OCI-LY3 (cell line): ENCODE data around the gene EPHA2.

ENCODE experiments used
- H2AFZ ChIP-seq: fragments of 200-600, 300-600 bp; shearing (Covaris generic); 2 replicates; pipeline ENCODE4 v1.6.0; 2014; ENCODE audit warnings: antibody characterized with exemption, low read depth, low read length
- H3K27ac ChIP-seq: fragments of 200-600, 300-600 bp; sonication (generic); 2 replicates; pipeline ENCODE4 v1.5.1; 2014; ENCODE audit warnings: mild to moderate bottlenecking, low read length, moderate library complexity, mixed read lengths
- H3K27me3 ChIP-seq: fragments of 200-600, 300-600 bp; sonication (generic); 2 replicates; pipeline ENCODE4 v1.6.1; 2014; ENCODE audit warnings: low read depth, low read length, mixed read lengths
- H3K36me3 ChIP-seq: fragments of 200-600, 300-600 bp; sonication (generic); replicated peaks from 2 replicates; pipeline ENCODE3; 2014; ENCODE audit warnings: low read depth, low read length, mixed read lengths
- H3K4me1 ChIP-seq: fragments of 300-600, 200-600 bp; sonication (generic); 2 replicates; pipeline ENCODE4 v1.6.1; 2014; ENCODE audit warnings: low read length, mixed read lengths
- H3K4me2 ChIP-seq: fragments of 200-600, 300-600 bp; sonication (generic); 2 replicates; pipeline ENCODE4 v1.6.1; 2014; ENCODE audit warnings: low read length, mixed read lengths
- H3K4me3 ChIP-seq: fragments of 300-600, 200-600 bp; sonication (generic); 2 replicates; pipeline ENCODE4 v1.5.1; 2014; ENCODE audit warnings: antibody characterized with exemption, mild to moderate bottlenecking, low read length, moderate library complexity
- H3K79me2 ChIP-seq: fragments of 300-600, 200-600 bp; shearing (Covaris generic); 2 replicates; pipeline ENCODE4 v1.6.1; 2014; ENCODE audit warnings: mild to moderate bottlenecking, low read length, mixed read lengths
- H3K9ac ChIP-seq: fragments of 300-600, 200-600 bp; shearing (Covaris generic); 2 replicates; pipeline ENCODE4 v1.6.0; 2014; ENCODE audit warnings: mild to moderate bottlenecking, low read length, moderate library complexity
- H3K9me3 ChIP-seq: fragments of 200-600, 300-600 bp; shearing (Covaris generic); 2 replicates; pipeline ENCODE4 v1.6.1; 2014; ENCODE audit warnings: low read length, mixed read lengths; ENCODE audit not compliant: insufficient read depth
- H4K20me1 ChIP-seq: fragments of 200-600, 300-600 bp; sonication (generic); 2 replicates; pipeline ENCODE4 v1.6.1; 2016; ENCODE audit warnings: low read length, mixed read lengths; ENCODE audit not compliant: insufficient read depth
- EZH2phosphoT487 ChIP-seq: fragments of 200-600 bp; shearing (Covaris generic); IDR thresholded peaks from 2 replicates; pipeline ENCODE4 v1.6.1; 2018; ENCODE audit warnings: antibody characterized with exemption, mixed run types, low read depth
- TF ChIP-seq, protein P1 (sequence below): fragments of 200-600, 300-600 bp; sonication (generic); IDR thresholded peaks from 2 replicates; pipeline ENCODE4 v1.5.1; 2014; ENCODE audit warnings: antibody characterized with exemption, low read length, low read depth

Gene EPHA2

DNA sequence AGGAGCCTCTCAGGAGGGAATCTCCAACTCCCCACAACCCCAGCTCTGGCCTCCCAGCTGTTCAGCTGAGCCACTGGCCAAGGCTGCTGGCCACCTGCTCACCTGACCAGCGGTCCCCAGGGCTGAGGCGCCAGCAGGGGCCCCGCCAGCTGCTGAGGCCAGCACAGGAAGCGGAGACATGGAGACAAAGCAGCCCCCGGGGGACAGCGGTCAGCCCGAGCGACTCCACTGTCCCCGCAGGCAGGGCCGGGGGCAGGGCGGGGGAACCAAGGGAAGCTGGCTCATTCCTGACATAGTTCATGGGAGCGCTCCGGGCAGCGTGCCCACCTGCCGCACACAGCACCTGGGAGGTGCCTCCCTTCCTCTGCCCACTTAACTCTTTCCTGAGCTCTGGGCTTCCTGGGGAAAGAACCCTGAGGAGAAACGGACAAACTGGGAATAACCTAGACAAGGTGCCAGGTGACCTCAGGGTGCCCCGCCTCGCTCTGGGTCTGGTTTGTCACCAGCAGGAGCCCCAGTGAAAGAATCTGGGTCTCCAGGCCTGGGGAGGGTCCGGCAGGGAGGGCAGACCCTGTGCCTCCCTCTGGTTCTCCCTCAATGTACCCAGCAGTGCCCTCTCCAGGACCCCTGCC lies 10.7 kb downstream of the EPHA2 start:
- Histone ChIP-seq H3K27me3 (no peaks in the 10 kb centered on the region), H3K9ac (no peak overlapping the region), H3K27ac (no peak overlapping the region), H3K9me3 (no peaks in the 10 kb centered on the region), H4K20me1 (no peaks in the 10 kb centered on the region), H3K4me2 (no peak overlapping the region), H3K4me3 (no peak overlapping the region), H3K36me3 (no peaks in the 10 kb centered on the region), H3K79me2 (no peaks in the 10 kb centered on the region), H2AFZ (no peak overlapping the region), H3K4me1 (peaks cover 22% of the 10 kb centered on the region)
- TF ChIP-seq, protein P1, sequence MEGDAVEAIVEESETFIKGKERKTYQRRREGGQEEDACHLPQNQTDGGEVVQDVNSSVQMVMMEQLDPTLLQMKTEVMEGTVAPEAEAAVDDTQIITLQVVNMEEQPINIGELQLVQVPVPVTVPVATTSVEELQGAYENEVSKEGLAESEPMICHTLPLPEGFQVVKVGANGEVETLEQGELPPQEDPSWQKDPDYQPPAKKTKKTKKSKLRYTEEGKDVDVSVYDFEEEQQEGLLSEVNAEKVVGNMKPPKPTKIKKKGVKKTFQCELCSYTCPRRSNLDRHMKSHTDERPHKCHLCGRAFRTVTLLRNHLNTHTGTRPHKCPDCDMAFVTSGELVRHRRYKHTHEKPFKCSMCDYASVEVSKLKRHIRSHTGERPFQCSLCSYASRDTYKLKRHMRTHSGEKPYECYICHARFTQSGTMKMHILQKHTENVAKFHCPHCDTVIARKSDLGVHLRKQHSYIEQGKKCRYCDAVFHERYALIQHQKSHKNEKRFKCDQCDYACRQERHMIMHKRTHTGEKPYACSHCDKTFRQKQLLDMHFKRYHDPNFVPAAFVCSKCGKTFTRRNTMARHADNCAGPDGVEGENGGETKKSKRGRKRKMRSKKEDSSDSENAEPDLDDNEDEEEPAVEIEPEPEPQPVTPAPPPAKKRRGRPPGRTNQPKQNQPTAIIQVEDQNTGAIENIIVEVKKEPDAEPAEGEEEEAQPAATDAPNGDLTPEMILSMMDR = no peak
- no peak for TF ChIP-seq EZH2phosphoT487

DNA sequence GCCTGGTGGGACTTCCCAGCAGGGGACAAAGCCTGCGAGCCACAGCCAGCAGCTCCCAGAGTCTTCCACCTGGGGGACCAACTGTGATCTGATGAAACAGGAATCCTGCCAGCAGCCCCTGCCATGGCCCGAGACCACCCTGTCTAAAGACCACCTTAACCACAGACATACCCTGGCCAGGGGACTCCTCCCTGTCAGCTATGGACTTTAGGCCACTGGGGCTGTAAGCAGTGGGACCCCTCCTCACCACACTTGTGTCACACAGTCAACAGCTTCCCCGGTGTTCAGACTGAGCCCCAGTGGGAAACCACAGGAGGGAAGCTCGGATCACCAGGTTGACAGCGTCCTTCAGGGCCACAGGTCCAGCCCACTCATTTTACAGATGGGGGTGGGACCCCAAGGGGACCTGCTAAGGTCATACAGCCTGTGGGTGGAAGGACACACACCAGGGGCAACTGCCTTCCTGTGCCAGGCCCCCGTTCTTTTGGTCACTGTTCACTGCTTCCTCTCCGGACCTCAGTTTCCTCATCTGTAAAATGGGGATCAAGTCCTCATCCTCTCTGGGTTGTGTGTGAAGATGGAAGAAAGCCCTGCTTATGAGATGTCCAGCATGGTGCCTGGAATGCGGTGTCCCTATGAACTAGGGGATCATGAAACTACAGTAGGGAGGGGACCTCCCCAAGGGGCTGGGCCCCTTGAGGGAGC lies 11.4 kb downstream of the EPHA2 start:
- Histone ChIP-seq H3K9me3 (no peaks in the 10 kb centered on the region), H3K36me3 (no peaks in the 10 kb centered on the region), H3K27me3 (no peaks in the 10 kb centered on the region), H3K4me1 (peaks cover 23% of the 10 kb centered on the region), H3K9ac (no peak overlapping the region), H3K27ac (no peak overlapping the region), H4K20me1 (no peaks in the 10 kb centered on the region), H3K4me3 (no peak overlapping the region), H3K4me2 (no peak overlapping the region), H2AFZ (no peak overlapping the region), H3K79me2 (no peaks in the 10 kb centered on the region)
- TF ChIP-seq, protein P1 = no peak
- no peak for TF ChIP-seq EZH2phosphoT487

DNA sequence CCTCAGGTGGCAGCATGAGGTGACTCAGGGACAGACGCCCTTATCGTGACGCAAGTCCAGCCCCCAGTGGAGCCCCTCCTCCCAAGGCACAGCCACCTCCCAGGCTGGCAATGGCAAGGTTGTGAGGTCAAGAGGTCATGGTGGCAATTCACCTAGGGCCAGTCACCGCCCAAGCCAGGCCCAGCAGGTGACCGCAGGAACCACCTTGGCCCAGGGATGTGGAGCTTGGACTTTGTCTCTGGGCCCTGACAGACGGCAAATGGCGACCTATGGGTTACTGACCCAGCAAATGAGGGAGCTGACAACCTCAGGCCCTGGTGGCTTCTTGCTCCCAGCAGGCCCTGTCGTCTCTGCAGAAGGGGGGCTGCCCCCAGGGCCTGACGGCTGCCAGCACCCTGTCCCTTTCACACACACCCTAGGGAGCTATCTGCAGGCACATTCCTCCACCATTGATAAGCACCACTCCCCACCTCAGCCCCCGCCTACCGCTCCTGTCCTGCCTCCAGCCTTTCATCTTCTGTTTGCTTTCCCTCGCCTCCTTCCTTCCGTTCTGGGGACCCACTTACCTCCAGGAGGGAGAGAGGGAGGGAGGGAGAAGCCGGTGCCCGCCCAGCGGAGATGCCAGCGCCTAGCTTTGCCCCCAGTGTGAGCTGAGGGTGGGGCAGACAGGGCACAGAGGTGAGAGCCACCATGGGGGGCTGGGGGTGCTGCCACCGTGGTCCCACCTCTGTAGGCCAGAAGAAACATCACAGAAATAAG lies 12.1 kb downstream of the EPHA2 start:
- Histone ChIP-seq H3K9me3 (no peaks in the 10 kb centered on the region), H3K4me3 (no peak overlapping the region), H3K79me2 (no peaks in the 10 kb centered on the region), H2AFZ (no peak overlapping the region), H3K4me1 (peaks cover 29% of the 10 kb centered on the region), H4K20me1 (no peaks in the 10 kb centered on the region), H3K4me2 (no peak overlapping the region), H3K27me3 (no peaks in the 10 kb centered on the region), H3K9ac (no peak overlapping the region), H3K27ac (no peak overlapping the region), H3K36me3 (no peaks in the 10 kb centered on the region)
- no peak for TF ChIP-seq EZH2phosphoT487
- TF ChIP-seq, protein P1 = no peak

DNA sequence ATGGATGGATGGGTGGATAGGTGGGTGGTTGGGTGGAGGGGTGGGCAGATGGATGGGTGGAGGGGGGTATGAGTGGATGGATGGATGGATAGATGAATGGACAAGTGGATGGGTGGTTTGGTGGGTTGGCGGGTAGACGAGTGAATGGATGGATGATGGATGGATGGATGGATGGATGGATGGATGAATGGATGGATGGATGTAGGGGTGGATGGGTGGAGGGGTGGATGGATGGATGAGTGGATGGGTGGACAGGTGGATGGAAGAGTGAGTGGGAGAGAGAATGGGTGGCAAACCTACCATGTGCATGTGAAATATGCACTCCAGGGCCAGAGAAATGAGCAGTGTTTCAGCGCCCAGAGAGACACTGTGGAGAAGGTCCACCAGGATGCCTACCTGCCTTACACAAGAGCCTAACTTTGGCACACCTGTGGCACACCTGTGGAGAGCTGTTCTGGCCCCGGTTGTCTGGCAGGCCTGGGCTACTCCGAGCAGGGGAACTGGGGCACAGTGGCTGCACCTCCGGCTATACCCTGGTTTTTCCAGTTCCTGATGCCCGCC lies 12.8 kb downstream of the EPHA2 start:
- H3K36me3 ChIP-seq = no peaks in the 10 kb centered on the region
- H3K9ac ChIP-seq = no peak overlapping the region
- no peak overlapping the region for H2AFZ ChIP-seq
- H3K27me3 ChIP-seq = no peaks in the 10 kb centered on the region
- no peak overlapping the region for H3K4me3 ChIP-seq
- TF ChIP-seq EZH2phosphoT487 = no peak
- TF ChIP-seq, protein P1 = no peak
- H3K79me2 ChIP-seq = no peaks in the 10 kb centered on the region
- H3K4me2 ChIP-seq = no peak overlapping the region
- no peak overlapping the region for H3K27ac ChIP-seq
- no peaks in the 10 kb centered on the region for H4K20me1 ChIP-seq
- no peaks in the 10 kb centered on the region for H3K9me3 ChIP-seq
- peaks cover 29% of the 10 kb centered on the region for H3K4me1 ChIP-seq
